GM15510 (cell line): ENCODE data around the gene PACRGL.

Experiments used
- POLR2A ChIP-seq: IDR thresholded peaks from 3 replicates; pipeline ENCODE4 v1.6.1; 2011; ENCODE audit warnings: borderline replicate concordance; ENCODE audit not compliant: insufficient read length; ENCODE audit errors: extremely low read depth

PACRGL gene

GRCh38 chr4:20700007-20700761 lies at the start of gene PACRGL:
PACRGL (plus strand) TSS chr4:20700458; CDS start chr4:20704482, 4,024 bp downstream.
- peak; percentile 66 for TF ChIP-seq POLR2A

GRCh38 chr4:20652226-20652885 lies 47.9 kb upstream of the PACRGL start:
- TF ChIP-seq POLR2A = no peak

- no peak for TF ChIP-seq POLR2A
These were observed 41.8 kb upstream of the PACRGL start for GRCh38 chr4:20658456-20658855.

GRCh38 chr4:20662851-20663250 lies 37.4 kb upstream of the PACRGL start:
- TF ChIP-seq POLR2A = no peak

- no peak for TF ChIP-seq POLR2A
These were observed 34.0 kb upstream of the PACRGL start for GRCh38 chr4:20666012-20666860.

- TF ChIP-seq POLR2A = no peak
These were observed 28.0 kb upstream of the PACRGL start for GRCh38 chr4:20672262-20672661.

- no peak for TF ChIP-seq POLR2A
These were observed 24.5 kb upstream of the PACRGL start for GRCh38 chr4:20675786-20676185.

GRCh38 chr4:20676501-20677197 lies 23.6 kb upstream of the PACRGL start:
- no peak for TF ChIP-seq POLR2A

- no peak for TF ChIP-seq POLR2A
These were observed 21.9 kb upstream of the PACRGL start for GRCh38 chr4:20678400-20678799.

GRCh38 chr4:20679951-20680350 lies 20.3 kb upstream of the PACRGL start:
- TF ChIP-seq POLR2A = no peak

GRCh38 chr4:20680736-20681135 lies 19.5 kb upstream of the PACRGL start:
- TF ChIP-seq POLR2A = no peak

GRCh38 chr4:20681271-20681670 lies 19.0 kb upstream of the PACRGL start:
- TF ChIP-seq POLR2A = no peak

- no peak for TF ChIP-seq POLR2A
These were observed 17.4 kb upstream of the PACRGL start for GRCh38 chr4:20682853-20683252.

- no peak for TF ChIP-seq POLR2A
These were observed 16.5 kb upstream of the PACRGL start for GRCh38 chr4:20683766-20684165.
